KOPT-K1 (cell line): ENCODE measurements around the gene TCHP.
"Not testable (repeated sequence)": the region's sequence is repeated elsewhere in the genome, so short reads cannot be mapped to it uniquely, and the experiment has no call there.

ENCODE experiments used
- H3K27ac ChIP-seq: fragments of 200-600 bp; sonication (generic); 2 replicates; pipeline ENCODE4 v1.5.1; 2016; ENCODE audit warnings: antibody characterized with exemption, mild to moderate bottlenecking, low read depth, low read length; ENCODE audit not compliant: poor library complexity, severe bottlenecking
- H3K36me3 ChIP-seq: fragments of 200-600 bp; sonication (generic); 2 replicates; pipeline ENCODE4 v1.5.1; 2017; ENCODE audit warnings: antibody characterized with exemption, mild to moderate bottlenecking, low read length, moderate library complexity; ENCODE audit not compliant: insufficient read depth
- H3K9me3 ChIP-seq: fragments of 200-600 bp; sonication (generic); 2 replicates; pipeline ENCODE4 v1.5.1; 2017; ENCODE audit warnings: antibody characterized with exemption, low read length, mild to moderate bottlenecking; ENCODE audit not compliant: insufficient read depth, poor library complexity, severe bottlenecking

TCHP gene

GRCh38 chr12:109914461-109914860 lies 14.4 kb downstream of the TCHP start:
- no peaks in the 10 kb centered on the region for H3K9me3 ChIP-seq
- no peak overlapping the region for H3K27ac ChIP-seq
- peaks cover 100% of the 10 kb centered on the region for H3K36me3 ChIP-seq

- no peaks in the 10 kb centered on the region for H3K9me3 ChIP-seq
- peaks cover 100% of the 10 kb centered on the region for H3K36me3 ChIP-seq
- no peak overlapping the region for H3K27ac ChIP-seq
These were observed 15.3 kb downstream of the TCHP start for GRCh38 chr12:109915171-109916040.

DNA sequence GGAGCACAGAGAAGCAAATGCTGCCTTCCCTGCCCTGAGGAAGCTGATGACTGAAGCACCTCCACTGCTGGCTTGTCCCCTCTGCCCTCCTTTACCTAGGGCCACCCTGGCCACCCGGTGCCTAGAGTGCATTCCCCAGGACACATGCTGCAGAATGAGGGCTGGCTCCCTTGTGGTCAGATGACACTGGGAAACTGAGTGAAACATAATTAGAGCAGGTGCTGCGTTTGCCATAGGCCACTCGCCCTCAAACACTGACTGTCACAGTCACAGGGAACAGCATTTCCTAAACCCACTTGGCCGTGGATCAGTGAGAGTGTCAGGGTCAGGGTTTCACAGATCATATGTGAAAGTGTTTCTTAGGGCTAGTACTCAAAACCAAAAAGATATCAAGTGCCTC lies 16.0 kb downstream of the TCHP start:
- Histone ChIP-seq H3K36me3 (peaks cover 100% of the 10 kb centered on the region), H3K9me3 (no peaks in the 10 kb centered on the region), H3K27ac (no peak overlapping the region)

- no peaks in the 10 kb centered on the region for H3K9me3 ChIP-seq
- H3K27ac ChIP-seq: no peak overlapping the region
- peaks cover 84% of the 10 kb centered on the region for H3K36me3 ChIP-seq
These were observed 19.4 kb downstream of the TCHP start for GRCh38 chr12:109919456-109919855.

DNA sequence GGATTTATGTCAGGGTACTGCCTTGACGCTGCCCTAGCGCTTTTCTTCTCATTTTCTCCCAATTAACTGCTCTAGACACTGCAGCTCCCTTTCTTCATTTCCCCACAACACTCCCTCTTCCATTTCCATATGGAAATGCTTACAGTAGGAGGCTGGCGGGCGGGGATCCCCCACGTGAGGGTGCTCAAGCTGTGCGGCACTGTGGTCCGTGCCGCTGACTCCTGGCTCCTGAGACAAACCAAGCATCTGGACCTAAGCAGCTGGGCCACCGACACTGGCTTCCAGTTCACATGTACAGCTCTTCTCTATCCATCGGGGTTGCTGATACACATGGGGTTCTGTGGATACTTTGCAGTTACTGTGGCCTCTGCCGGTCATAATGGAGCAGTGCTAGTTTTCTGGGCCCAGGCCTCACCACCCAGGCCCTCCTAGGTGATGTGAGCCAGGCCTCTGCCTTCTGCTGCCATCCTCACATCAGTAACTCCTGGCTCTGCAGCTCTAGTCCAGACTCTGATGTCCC lies 20.2 kb downstream of the TCHP start:
- Histone ChIP-seq H3K36me3 (peaks cover 81% of the 10 kb centered on the region), H3K9me3 (no peaks in the 10 kb centered on the region), H3K27ac (no peak overlapping the region)

DNA sequence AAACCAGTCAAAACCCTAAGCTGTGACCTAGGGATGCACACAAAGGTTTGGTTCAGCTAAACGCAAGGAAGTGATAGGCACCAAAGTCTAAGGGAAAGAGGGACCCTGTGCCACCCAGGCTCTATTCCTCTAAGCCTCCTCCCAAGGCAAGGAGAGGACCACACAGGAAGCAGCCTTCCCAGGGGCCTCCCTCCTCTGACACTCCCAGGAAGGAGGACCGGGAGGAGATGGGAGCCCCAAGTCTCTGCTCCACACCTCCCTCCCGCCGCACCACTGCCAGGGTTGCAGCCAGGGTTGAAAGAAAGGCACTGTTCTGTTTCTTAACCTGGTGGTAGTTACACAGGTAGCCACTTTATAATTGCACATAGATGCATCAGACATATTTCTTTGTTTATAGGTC lies 21.9 kb downstream of the TCHP start:
- Histone ChIP-seq H3K27ac (no peak overlapping the region), H3K9me3 (no peaks in the 10 kb centered on the region), H3K36me3 (peaks cover 74% of the 10 kb centered on the region)

- H3K9me3 ChIP-seq: no peaks in the 10 kb centered on the region
- peaks cover 71% of the 10 kb centered on the region for H3K36me3 ChIP-seq
- no peak overlapping the region for H3K27ac ChIP-seq
These were observed 23.0 kb downstream of the TCHP start for GRCh38 chr12:109923038-109923437.

- H3K9me3 ChIP-seq: no peaks in the 10 kb centered on the region
- no peak overlapping the region for H3K27ac ChIP-seq
- peaks cover 69% of the 10 kb centered on the region for H3K36me3 ChIP-seq
These were observed 23.6 kb downstream of the TCHP start for GRCh38 chr12:109923481-109924245.

- peaks cover 69% of the 10 kb centered on the region for H3K36me3 ChIP-seq
- no peak overlapping the region for H3K27ac ChIP-seq
These were observed 25.2 kb downstream of the TCHP start for GRCh38 chr12:109925185-109925840.

GRCh38 chr12:109926016-109926415 lies 25.9 kb downstream of the TCHP start:
- Histone ChIP-seq H3K9me3 (no peaks in the 10 kb centered on the region), H3K27ac (no peak overlapping the region), H3K36me3 (peaks cover 69% of the 10 kb centered on the region)

More at GRCh38 chr12:109925185-109925840, 25.2 kb downstream of the TCHP start:
- no peaks in the 10 kb centered on the region for H3K9me3 ChIP-seq

DNA sequence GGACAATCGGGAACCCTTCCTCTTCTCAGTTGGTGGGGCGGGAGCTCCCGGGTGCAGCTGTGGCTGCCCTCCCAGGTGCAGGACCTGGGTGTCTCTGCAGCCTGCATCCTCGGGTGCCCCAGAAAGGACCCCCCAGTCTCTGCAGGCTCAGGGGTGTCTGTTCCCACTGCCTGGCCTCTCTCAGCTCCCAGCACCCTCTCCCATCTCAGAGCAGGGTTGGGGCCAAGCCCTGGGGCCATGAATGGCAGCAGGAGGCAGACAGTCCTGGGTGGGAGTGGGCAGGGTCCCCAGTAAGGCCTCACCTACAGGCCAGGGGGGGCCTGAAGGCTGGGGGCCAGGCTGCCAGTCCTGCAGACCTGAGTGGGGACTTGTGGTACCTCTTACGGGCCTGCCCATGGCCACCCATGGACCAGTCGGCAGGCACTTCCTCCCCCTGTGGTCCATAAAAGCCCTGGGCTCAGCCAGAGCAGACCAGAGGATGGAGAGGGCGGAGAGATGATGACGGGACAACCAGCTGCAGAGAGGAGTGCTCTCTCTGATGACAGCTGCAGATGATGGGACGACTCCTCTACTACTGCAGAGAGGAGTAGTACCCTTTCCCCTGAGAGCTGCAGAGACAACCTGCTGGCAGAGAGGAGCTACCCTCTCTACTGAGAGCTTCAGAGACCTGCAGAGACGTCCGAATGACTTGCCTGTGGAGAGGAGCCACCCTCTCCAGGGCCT lies 26.6 kb downstream of the TCHP start:
- H3K36me3 ChIP-seq: peaks cover 69% of the 10 kb centered on the region
- no peaks in the 10 kb centered on the region for H3K9me3 ChIP-seq
- H3K27ac ChIP-seq: no peak overlapping the region

DNA sequence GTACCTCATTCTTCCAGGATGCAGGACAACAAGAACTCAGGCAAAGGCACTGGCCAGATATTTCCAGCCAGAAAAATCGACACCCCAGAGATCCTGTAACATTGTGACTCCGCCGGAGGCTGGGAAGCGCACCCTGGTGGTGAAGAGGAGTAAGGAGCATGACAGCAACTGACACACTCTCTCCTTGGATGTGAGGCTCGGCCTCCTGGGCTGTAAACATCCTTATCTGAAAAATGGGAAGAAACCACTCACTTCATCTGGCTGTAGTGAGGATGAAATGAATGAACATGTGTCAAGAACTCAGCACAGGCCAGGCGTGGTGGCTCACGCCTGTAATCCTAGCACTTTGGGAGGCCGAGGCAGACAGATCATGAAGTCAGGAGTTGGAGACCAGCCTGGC lies 27.5 kb downstream of the TCHP start:
- no peak overlapping the region for H3K27ac ChIP-seq
- no peaks in the 10 kb centered on the region for H3K9me3 ChIP-seq
- peaks cover 76% of the 10 kb centered on the region for H3K36me3 ChIP-seq

DNA sequence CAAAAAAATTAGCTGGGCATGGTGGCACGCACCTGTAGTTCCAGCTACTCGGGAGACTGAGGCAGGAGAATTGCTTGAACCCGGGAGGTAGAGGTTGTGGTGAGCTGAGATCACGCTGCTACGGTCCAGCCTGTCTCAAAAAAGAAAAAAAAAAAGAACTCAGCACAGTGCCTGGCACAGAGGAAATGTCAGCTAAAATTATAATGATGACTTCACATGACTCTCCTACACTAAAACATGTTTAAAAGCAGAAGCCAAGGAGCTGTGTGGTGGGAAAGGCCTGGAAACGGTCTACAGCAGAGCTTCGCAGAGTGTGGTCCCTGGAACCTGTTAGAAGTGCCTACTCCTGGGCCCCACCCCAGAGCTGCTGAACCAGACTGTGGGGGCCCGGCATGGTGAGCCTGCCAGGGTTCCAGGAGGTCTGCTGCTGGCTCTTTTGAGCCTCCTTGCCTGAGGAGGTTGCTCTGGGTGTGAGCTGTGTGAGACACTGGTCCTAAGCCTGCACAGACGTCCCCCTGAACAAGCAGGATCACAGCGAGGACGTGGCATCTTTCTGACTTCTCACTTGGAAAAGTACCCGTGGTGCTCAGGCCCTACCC lies 28.1 kb downstream of the TCHP start:
- Histone ChIP-seq H3K9me3 (no peaks in the 10 kb centered on the region), H3K27ac (no peak overlapping the region), H3K36me3 (peaks cover 76% of the 10 kb centered on the region)

GRCh38 chr12:109929326-109929725 lies 29.3 kb downstream of the TCHP start:
- H3K9me3 ChIP-seq, H3K27ac ChIP-seq: not testable (repeated sequence)
- H3K36me3 ChIP-seq: peaks cover 84% of the 10 kb centered on the region
